H1 (cell line): ENCODE measurements around the gene KCNAB2. TPM values are rescaled to one million over a fixed set of nuclear protein-coding genes. Genes with fewer than 3 reads are reported as not detected.

Experiments used
- ATF2 ChIP-seq: IDR thresholded peaks from 2 replicates; pipeline ENCODE4 v1.6.1; 2012; ENCODE audit warnings: low read length, inconsistent platforms
- RFX5 ChIP-seq: IDR thresholded peaks from 2 replicates; pipeline ENCODE4 v1.6.1; 2011; ENCODE audit warnings: low read depth, low read length, improper control_type of control experiment, borderline replicate concordance
- polyA plus RNA-seq, 7 experiments: library from polyadenylated mRNA; depleted of rRNA in 3 of 7; stranded (reverse) in 5 of 7; unstranded in 2 of 7; fragments of >200 nt in 5 of 7; fragments of 200-250 nt in 2 of 7; gene quantifications; 1 replicate in 5 of 7; 2 replicates in 1 of 7; 4 replicates in 1 of 7; pipeline versions ENCODE4 v1.2.1 to v1.2.3, GENCODE V29; 2011 to 2013; ENCODE audit warnings: missing spikeins in 2 of 7, mixed read lengths in 2 of 7
- total RNA-seq: library from RNA; stranded (reverse); fragmentation: NEBNext Ultra II Directional; extraction: Animal tissue kit (Norgen Biotek cat#: 25700); gene quantifications from 2 replicates; pipeline ENCODE4 v1.2.1, GENCODE V29; 2021

KCNAB2 gene
- total and polyA plus RNA-seq, 2 of the 8 experiments (the other 6 are each of a cell fraction or from before 2014, with no cell fraction given): 4.5 to 7.0 TPM

GRCh38 chr1:6014130-6014999, 31.3 kb upstream of the KCNAB2 start (continued):
- TF ChIP-seq ATF2: no peak
- no peak for TF ChIP-seq RFX5
